Endothelial cell of umbilical vein (primary cell): ENCODE data around the gene ITIH6. TPM values are rescaled to one million over a fixed set of nuclear protein-coding genes. Genes with fewer than 3 reads are reported as not detected.

Source experiments
- BruUV-seq: library from RNA; stranded (reverse); fragments of 400-500 nt; replicated peaks from 2 replicates; lab custom pipeline; 2021; lab: Mats Ljungman, UMichigan
- CTCF ChIA-PET: fragments of 300-600, 350-600 bp; sonication (Branson Sonifier 250); formaldehyde crosslinking; loops from one replicate; lab custom pipeline; 2021; ENCODE audit warnings: antibody characterized with exemption, inconsistent platforms; lab: Charles Lee
- POLR2A ChIA-PET: fragments of 300-600, 350-600 bp; sonication (Branson Sonifier 250); formaldehyde crosslinking; loops from one replicate; lab custom pipeline; 2021; ENCODE audit warnings: antibody characterized with exemption, inconsistent platforms; lab: Charles Lee
- DNase-seq: peaks from one replicate; pipeline ENCODE4 v3.0.0-alpha.2; 2011; ENCODE audit warnings: low read depth, low spot score
- FAIRE-seq: peaks from 2 replicates; lab custom pipeline; 2011; peaks lifted over from hg19 to GRCh38; lab: Jason Lieb, UNC
- H2AFZ ChIP-seq: 2 replicates; pipeline ENCODE4 v1.6.0; 2012; ENCODE audit warnings: low read depth, low read length, control low read depth, inconsistent platforms
- H3K27ac ChIP-seq: 2 replicates; pipeline ENCODE4 v1.5.1; 2011; ENCODE audit warnings: low read depth, mild to moderate bottlenecking, control low read depth, low read length, moderate library complexity; ENCODE audit not compliant: insufficient read depth
- H3K27me3 ChIP-seq, 2 experiments: 2 replicates each; pipeline versions ENCODE4 v1.6.0 to v1.6.1; 2011; ENCODE audit warnings: low read length in 2 of 2, mixed read lengths in 1 of 2; ENCODE audit not compliant: control insufficient read depth in 2 of 2, insufficient read depth in 2 of 2
- H3K36me3 ChIP-seq, 2 experiments: 2 replicates in 1 of 2; 3 replicates in 1 of 2; pipeline ENCODE4 v1.5.1; 2011; ENCODE audit warnings: low read length in 2 of 2, mild to moderate bottlenecking in 1 of 2, moderate library complexity in 1 of 2; ENCODE audit not compliant: control insufficient read depth in 2 of 2, insufficient read depth in 2 of 2; ENCODE audit errors: extremely low read depth in 1 of 2
- H3K4me1 ChIP-seq: 3 replicates; pipeline ENCODE4 v1.5.1; 2011; ENCODE audit warnings: mild to moderate bottlenecking, low read length; ENCODE audit not compliant: control insufficient read depth, insufficient read depth; ENCODE audit errors: extremely low read depth
- H3K4me2 ChIP-seq: 2 replicates; pipeline ENCODE4 v1.6.1; 2011; ENCODE audit warnings: low read length, control low read depth, mixed read lengths; ENCODE audit not compliant: insufficient read depth
- H3K4me3 ChIP-seq, 3 experiments: fragments of 200-600 bp in 1 of 3; sonication (generic), shearing (Covaris generic) in 1 of 3; replicated peaks in 1 of 3; 2 replicates each; pipeline ENCODE4 v1.5.1; 2011 to 2016; ENCODE audit warnings: control low read depth in 3 of 3, low read length in 3 of 3, mild to moderate bottlenecking in 2 of 3, inconsistent platforms in 1 of 3, low read depth in 1 of 3, moderate library complexity in 1 of 3; ENCODE audit not compliant: insufficient read depth in 1 of 3
- H3K79me2 ChIP-seq: 2 replicates; pipeline ENCODE4 v1.6.0; 2012; ENCODE audit warnings: low read length, inconsistent platforms; ENCODE audit not compliant: control insufficient read depth, insufficient read depth
- H3K9ac ChIP-seq: replicated peaks from 2 replicates; pipeline ENCODE3; 2011; ENCODE audit warnings: low read length, control low read depth; ENCODE audit not compliant: insufficient read depth; ENCODE audit errors: extremely low read depth
- H3K9me1 ChIP-seq: replicated peaks from 3 replicates; pipeline ENCODE4 v1.6.0; 2011; ENCODE audit warnings: mild to moderate bottlenecking, low read length; ENCODE audit not compliant: control insufficient read depth, insufficient read depth; ENCODE audit errors: extremely low read depth
- H3K9me3 ChIP-seq: replicated peaks from 2 replicates; pipeline ENCODE4 v1.5.1; 2012; ENCODE audit warnings: low read length, inconsistent platforms; ENCODE audit not compliant: control insufficient read depth, insufficient read depth
- H4K20me1 ChIP-seq: replicated peaks from 2 replicates; pipeline ENCODE3; 2011; ENCODE audit warnings: mild to moderate bottlenecking, low read length; ENCODE audit not compliant: control insufficient read depth, insufficient read depth; ENCODE audit errors: extremely low read depth
- EZH2 ChIP-seq: IDR thresholded peaks from 2 replicates; pipeline ENCODE4 v1.6.1; 2012; ENCODE audit warnings: borderline replicate concordance, low read depth, mild to moderate bottlenecking, moderate library complexity, low read length, inconsistent platforms; ENCODE audit not compliant: severe bottlenecking
- FOS ChIP-seq: IDR thresholded peaks from 2 replicates; pipeline ENCODE4 v1.6.1; 2011; ENCODE audit warnings: mild to moderate bottlenecking, low read length, moderate library complexity, borderline replicate concordance; ENCODE audit not compliant: insufficient read depth
- GATA2 ChIP-seq: IDR thresholded peaks from 2 replicates; pipeline ENCODE4 v1.7.0; 2011; ENCODE audit warnings: low read depth, mild to moderate bottlenecking, moderate library complexity, mixed read lengths, low read length; ENCODE audit not compliant: insufficient read length, insufficient read depth
- MAX ChIP-seq: IDR thresholded peaks from 2 replicates; pipeline ENCODE4 v1.6.1; 2011; ENCODE audit not compliant: insufficient read depth, insufficient read length
- MYC ChIP-seq: IDR thresholded peaks from one replicate; pipeline ENCODE4 v1.6.1; 2011; ENCODE audit warnings: mild to moderate bottlenecking, low read depth, low read length
- POLR2A ChIP-seq: IDR thresholded peaks from 2 replicates; pipeline ENCODE4 v1.6.1; 2012; ENCODE audit warnings: low read depth, mild to moderate bottlenecking, control low read depth, low read length
- dilution Hi-C: fragments of 300-500 bp; cut with MboI; formaldehyde crosslinking; loops from one replicate; pipeline ENCODE4 v1.15.0; 2019; ENCODE audit warnings: low sequenced_read_pairs; ENCODE audit not compliant: extremely low pct_ligation_motif_present
- intact Hi-C: fragments of 100-400 bp; cut with micrococcal nuclease; formaldehyde crosslinking; loops from one replicate; pipeline ENCODE4 v1.10.0; 2022
- polyA plus RNA-seq, 4 experiments: library from polyadenylated mRNA; depleted of rRNA in 3 of 4; stranded (reverse) in 3 of 4; unstranded in 1 of 4; fragments of >200 nt; gene quantifications; 2 replicates each; pipeline versions ENCODE4 v1.2.1 to v1.2.3, GENCODE V29; 2011 to 2012; ENCODE audit warnings: missing spikeins in 1 of 4
- total RNA-seq: library from RNA; stranded (reverse); gene quantifications from 2 replicates; pipeline ENCODE4 v1.2.3, GENCODE V29; 2021

Gene ITIH6
- total and polyA plus RNA-seq, 2 donors (not counting 3 experiments of a cell fraction or from before 2014, with no cell fraction given): not detected

GRCh38 chrX:54824722-54825121, 26.7 kb upstream of the ITIH6 start:
- POLR2A ChIA-PET: no interaction called here
- Histone ChIP-seq H3K9me1 (no peaks in the 10 kb centered on the region), H3K4me1 (no peaks in the 10 kb centered on the region), H4K20me1 (no peaks in the 10 kb centered on the region), H3K27me3 (no peaks in the 10 kb centered on the region), H3K4me3 (no peak overlapping the region), H3K4me2 (no peak overlapping the region), H3K79me2 (no peaks in the 10 kb centered on the region), H2AFZ (no peak overlapping the region), H3K27ac (no peak overlapping the region), H3K9me3 (no peaks in the 10 kb centered on the region), H3K9ac (no peak overlapping the region), H3K36me3 (no peaks in the 10 kb centered on the region)
- BruUV-seq: no TSS peak
- DNase-seq (no peak), FAIRE-seq (no peak)
- intact Hi-C loops (no loop called here), dilution Hi-C loops (no loop called here)
- CTCF ChIA-PET: no interaction called here
- TF ChIP-seq POLR2A (no peak), FOS (no peak), EZH2 (no peak)

- intact Hi-C loops (no loop called here), dilution Hi-C loops (no loop called here)
- POLR2A ChIA-PET: no interaction called here
Observed at GRCh38 chrX:54824195-54824594, 26.1 kb upstream of the ITIH6 start.

More at GRCh38 chrX:54824195-54824594, 26.1 kb upstream of the ITIH6 start:
- no peak for DNase-seq
- no TSS peak for BruUV-seq
- no peaks in the 10 kb centered on the region for H3K9me3 ChIP-seq
- H2AFZ ChIP-seq: no peak overlapping the region
- CTCF ChIA-PET: no interaction called here
- H3K9me1 ChIP-seq: no peaks in the 10 kb centered on the region
- no peaks in the 10 kb centered on the region for H3K36me3 ChIP-seq
- H3K27me3 ChIP-seq: no peaks in the 10 kb centered on the region
- TF ChIP-seq MAX (no peak), POLR2A (no peak), MYC (no peak), GATA2 (no peak)
- FAIRE-seq: no peak
- H3K4me2 ChIP-seq: no peak overlapping the region
- H4K20me1 ChIP-seq: no peaks in the 10 kb centered on the region
- H3K4me1 ChIP-seq: no peaks in the 10 kb centered on the region
- no peak overlapping the region for H3K4me3 ChIP-seq
- no peaks in the 10 kb centered on the region for H3K79me2 ChIP-seq
- no peak overlapping the region for H3K27ac ChIP-seq
- no peak overlapping the region for H3K9ac ChIP-seq
